HepG2 (cell line): ENCODE data around the gene PFKFB4. TPM values are rescaled to one million over a fixed set of nuclear protein-coding genes. Genes with fewer than 3 reads are reported as not detected.

Experiments used
- AGO1 ChIP-seq: fragments of 200-400 bp; formaldehyde crosslinking; IDR thresholded peaks from 2 replicates; pipeline ENCODE4 v1.6.1; 2017; ENCODE audit warnings: mild to moderate bottlenecking, low read depth, low read length, moderate library complexity; ENCODE audit not compliant: poor library complexity, severe bottlenecking
- CEBPB ChIP-seq: IDR thresholded peaks from 2 replicates; pipeline ENCODE4 v1.6.1; 2011; ENCODE audit warnings: low read depth, low read length, improper control_type of control experiment, borderline replicate concordance
- KDM3A ChIP-seq: IDR thresholded peaks from 2 replicates; pipeline ENCODE4 v1.6.1; 2018; ENCODE audit warnings: low read depth, missing compliant biosample characterization
- MIER3 ChIP-seq: IDR thresholded peaks from 2 replicates; pipeline ENCODE4 v1.6.1; 2016; ENCODE audit warnings: missing compliant biosample characterization, borderline replicate concordance
- NFE2L1 ChIP-seq: sonication (generic); formaldehyde crosslinking; IDR thresholded peaks from 2 replicates; pipeline ENCODE4 v1.4.0; 2020; ENCODE audit warnings: missing genetic modification reagents, mild to moderate bottlenecking, borderline replicate concordance
- RAD21 ChIP-seq: fragments of 450-650 bp; formaldehyde crosslinking; IDR thresholded peaks from 2 replicates; pipeline ENCODE4 v1.5.0; 2020; ENCODE audit warnings: mild to moderate bottlenecking
- SYNCRIP ChIP-seq: fragments of 200-400 bp; formaldehyde crosslinking; IDR thresholded peaks from 2 replicates; pipeline ENCODE4 v1.6.1; 2018; ENCODE audit warnings: mild to moderate bottlenecking, low read depth, low read length; ENCODE audit not compliant: insufficient read depth
- ZC3H4 ChIP-seq: sonication (generic); formaldehyde crosslinking; IDR thresholded peaks from 2 replicates; pipeline ENCODE4 v1.4.0; 2020; ENCODE audit warnings: missing genetic modification reagents, borderline replicate concordance
- polyA plus RNA-seq, 8 experiments: library from polyadenylated mRNA; depleted of rRNA in 3 of 8; stranded (reverse) in 7 of 8; unstranded in 1 of 8; fragments of >200 nt; fragmentation: Illumina TruSeq in 4 of 8; extraction: Trizol in 4 of 8; gene quantifications; 2 replicates each; pipeline versions ENCODE4 v1.2.1 to v1.2.3, GENCODE V29; 2011 to 2016; ENCODE audit warnings: low read depth in 4 of 8, missing spikeins in 1 of 8, mixed read lengths in 1 of 8; ENCODE audit not compliant: insufficient read depth in 1 of 8
- total RNA-seq, 5 experiments: library from RNA; depleted of rRNA; stranded (reverse); fragments of >200 nt; fragmentation: Illumina TruSeq; extraction: Trizol; gene quantifications; 2 replicates each; pipeline ENCODE4 v1.2.3, GENCODE V29; 2016; ENCODE audit warnings: low read depth in 1 of 5
- TF ChIP-seq, protein P1 (sequence below): sonication (generic); formaldehyde crosslinking; IDR thresholded peaks from 2 replicates; pipeline ENCODE4 v1.4.0; 2020; ENCODE audit warnings: mild to moderate bottlenecking, missing genetic modification reagents, borderline replicate concordance
- TF ChIP-seq, protein P2 (sequence below): fragments of 450-650 bp; IDR thresholded peaks from 2 replicates; pipeline ENCODE4 v1.6.1; 2017
- TF ChIP-seq, protein P3 (sequence below): sonication (generic); formaldehyde crosslinking; IDR thresholded peaks from 2 replicates; pipeline ENCODE4 v1.5.0; 2020; ENCODE audit warnings: missing genetic modification reagents, mild to moderate bottlenecking, borderline replicate concordance
- TF ChIP-seq, protein P4 (sequence below): sonication (generic); formaldehyde crosslinking; IDR thresholded peaks from 2 replicates; pipeline ENCODE4 v1.4.0; 2020; ENCODE audit warnings: mild to moderate bottlenecking, low read depth, missing genetic modification reagents

The PFKFB4 gene
- total and polyA plus RNA-seq, 2 of the 13 experiments (the other 11 are each of a cell fraction or from before 2014, with no cell fraction given), result 7.1 to 103 TPM

DNA sequence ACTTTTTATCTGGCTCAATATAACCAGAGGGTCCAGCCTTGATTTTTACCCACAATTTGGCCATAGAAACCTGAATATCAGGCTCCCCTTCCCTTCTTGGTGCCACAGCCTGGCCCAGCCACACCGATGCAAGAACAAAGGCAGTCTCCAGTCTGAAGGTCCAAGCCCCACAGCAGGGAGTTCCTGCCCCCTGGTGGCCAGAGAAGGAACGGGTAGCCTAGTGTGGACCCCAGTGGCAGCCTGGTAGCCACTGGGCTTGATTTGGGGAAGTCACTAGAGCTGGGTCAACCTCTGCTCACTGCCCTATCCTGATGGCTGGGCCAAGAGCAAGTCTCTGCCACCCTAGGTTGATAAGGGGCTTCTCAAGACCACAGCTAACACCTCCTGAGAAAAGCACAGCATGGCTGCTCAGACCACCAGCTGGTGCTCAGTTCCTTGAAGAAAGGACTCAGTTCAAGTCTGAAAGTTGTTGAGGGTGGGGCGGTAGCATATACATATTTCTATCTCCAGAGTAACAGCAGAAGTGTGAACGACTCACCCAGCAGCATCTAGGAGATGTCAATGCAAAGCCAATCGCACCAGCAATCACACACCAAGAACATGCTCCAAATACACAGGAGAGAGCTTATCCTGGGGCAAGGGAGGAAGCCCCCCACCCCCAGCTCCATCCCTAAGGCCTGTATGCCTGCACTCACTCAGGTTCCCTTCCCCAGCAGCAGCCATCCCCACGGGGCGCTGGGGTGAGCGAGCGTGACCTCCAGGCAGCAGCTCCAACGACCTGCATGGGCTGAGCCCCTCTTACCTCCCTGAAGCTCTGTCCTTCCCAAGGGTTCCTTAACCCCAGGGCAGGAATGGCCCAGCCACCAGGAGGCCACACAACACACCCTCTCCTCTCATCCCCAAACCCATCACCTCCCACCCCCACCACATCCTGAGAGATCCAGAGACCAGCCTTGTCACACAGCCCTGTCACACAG lies 7.6 kb downstream of the PFKFB4 start (continued):
- TF ChIP-seq NFE2L1 (CRISPR knock-in tag) (no peak), SYNCRIP (no peak), CEBPB (no peak), ZC3H4 (no peak), RAD21 (peak; percentile 83), AGO1 (peak; percentile 93), MIER3 (CRISPR knock-in tag) (no peak), KDM3A (CRISPR knock-in tag) (no peak)
- TF ChIP-seq, protein P1, sequence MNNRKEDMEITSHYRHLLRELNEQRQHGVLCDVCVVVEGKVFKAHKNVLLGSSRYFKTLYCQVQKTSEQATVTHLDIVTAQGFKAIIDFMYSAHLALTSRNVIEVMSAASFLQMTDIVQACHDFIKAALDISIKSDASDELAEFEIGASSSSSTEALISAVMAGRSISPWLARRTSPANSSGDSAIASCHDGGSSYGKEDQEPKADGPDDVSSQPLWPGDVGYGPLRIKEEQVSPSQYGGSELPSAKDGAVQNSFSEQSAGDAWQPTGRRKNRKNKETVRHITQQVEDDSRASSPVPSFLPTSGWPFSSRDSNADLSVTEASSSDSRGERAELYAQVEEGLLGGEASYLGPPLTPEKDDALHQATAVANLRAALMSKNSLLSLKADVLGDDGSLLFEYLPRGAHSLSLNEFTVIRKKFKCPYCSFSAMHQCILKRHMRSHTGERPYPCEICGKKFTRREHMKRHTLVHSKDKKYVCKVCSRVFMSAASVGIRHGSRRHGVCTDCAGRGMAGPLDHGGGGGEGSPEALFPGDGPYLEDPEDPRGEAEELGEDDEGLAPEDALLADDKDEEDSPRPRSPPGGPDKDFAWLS (CRISPR knock-in tag), result no peak
- TF ChIP-seq, protein P2, sequence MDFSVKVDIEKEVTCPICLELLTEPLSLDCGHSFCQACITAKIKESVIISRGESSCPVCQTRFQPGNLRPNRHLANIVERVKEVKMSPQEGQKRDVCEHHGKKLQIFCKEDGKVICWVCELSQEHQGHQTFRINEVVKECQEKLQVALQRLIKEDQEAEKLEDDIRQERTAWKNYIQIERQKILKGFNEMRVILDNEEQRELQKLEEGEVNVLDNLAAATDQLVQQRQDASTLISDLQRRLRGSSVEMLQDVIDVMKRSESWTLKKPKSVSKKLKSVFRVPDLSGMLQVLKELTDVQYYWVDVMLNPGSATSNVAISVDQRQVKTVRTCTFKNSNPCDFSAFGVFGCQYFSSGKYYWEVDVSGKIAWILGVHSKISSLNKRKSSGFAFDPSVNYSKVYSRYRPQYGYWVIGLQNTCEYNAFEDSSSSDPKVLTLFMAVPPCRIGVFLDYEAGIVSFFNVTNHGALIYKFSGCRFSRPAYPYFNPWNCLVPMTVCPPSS, result no peak
- TF ChIP-seq, protein P3, sequence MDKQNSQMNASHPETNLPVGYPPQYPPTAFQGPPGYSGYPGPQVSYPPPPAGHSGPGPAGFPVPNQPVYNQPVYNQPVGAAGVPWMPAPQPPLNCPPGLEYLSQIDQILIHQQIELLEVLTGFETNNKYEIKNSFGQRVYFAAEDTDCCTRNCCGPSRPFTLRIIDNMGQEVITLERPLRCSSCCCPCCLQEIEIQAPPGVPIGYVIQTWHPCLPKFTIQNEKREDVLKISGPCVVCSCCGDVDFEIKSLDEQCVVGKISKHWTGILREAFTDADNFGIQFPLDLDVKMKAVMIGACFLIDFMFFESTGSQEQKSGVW (CRISPR knock-in tag), result no peak
- TF ChIP-seq, protein P4, sequence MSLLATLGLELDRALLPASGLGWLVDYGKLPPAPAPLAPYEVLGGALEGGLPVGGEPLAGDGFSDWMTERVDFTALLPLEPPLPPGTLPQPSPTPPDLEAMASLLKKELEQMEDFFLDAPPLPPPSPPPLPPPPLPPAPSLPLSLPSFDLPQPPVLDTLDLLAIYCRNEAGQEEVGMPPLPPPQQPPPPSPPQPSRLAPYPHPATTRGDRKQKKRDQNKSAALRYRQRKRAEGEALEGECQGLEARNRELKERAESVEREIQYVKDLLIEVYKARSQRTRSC (CRISPR knock-in tag), result no peak
- TF ChIP-seq, all 625 proteins: peak for 19
